Measurements from ENCODE around the gene OSBPL1A.

Gene OSBPL1A

GRCh38 chr18:24341361-24341760 is 56.3 kb downstream of the OSBPL1A start:
- DNase-seq (ENCODE audit: low read depth) = no peak

GRCh38 chr18:24333084-24333483 is 64.5 kb downstream of the OSBPL1A start:
- DNase-seq (ENCODE audit: low read depth) = no peak

- no peak for DNase-seq (ENCODE audit: low read depth)
Measured at GRCh38 chr18:24326211-24326610, 71.4 kb downstream of the OSBPL1A start.

GRCh38 chr18:24322584-24323136 is 75.0 kb downstream of the OSBPL1A start:
- no peak for DNase-seq (ENCODE audit: low read depth)

GRCh38 chr18:24321071-24321470 is 76.6 kb downstream of the OSBPL1A start:
- DNase-seq (ENCODE audit: low read depth) = no peak

- no peak for DNase-seq (ENCODE audit: low read depth)
Measured at GRCh38 chr18:24319757-24320156, 77.9 kb downstream of the OSBPL1A start.

- no peak for DNase-seq (ENCODE audit: low read depth)
Measured at GRCh38 chr18:24317370-24317769, 80.3 kb downstream of the OSBPL1A start.

- no peak for DNase-seq (ENCODE audit: low read depth)
Measured at GRCh38 chr18:24315170-24315569, 82.5 kb downstream of the OSBPL1A start.

- DNase-seq (ENCODE audit: low read depth) = no peak
Measured at GRCh38 chr18:24306201-24306600, 91.4 kb downstream of the OSBPL1A start.

- DNase-seq (ENCODE audit: low read depth) = no peak
Measured at GRCh38 chr18:24300703-24301102, 96.9 kb downstream of the OSBPL1A start.

- no peak for DNase-seq (ENCODE audit: low read depth)
Measured at GRCh38 chr18:24296276-24296675, 101.3 kb downstream of the OSBPL1A start.

- DNase-seq (ENCODE audit: low read depth) = no peak
Measured at GRCh38 chr18:24293254-24293653, 104.4 kb downstream of the OSBPL1A start.

- DNase-seq (ENCODE audit: low read depth) = no peak
Measured at GRCh38 chr18:24278591-24278990, 119.0 kb downstream of the OSBPL1A start.

GRCh38 chr18:24277516-24278195 is 120.0 kb downstream of the OSBPL1A start:
- no peak for DNase-seq (ENCODE audit: low read depth)

GRCh38 chr18:24276994-24277393 is 120.6 kb downstream of the OSBPL1A start:
- no peak for DNase-seq (ENCODE audit: low read depth)

GRCh38 chr18:24274837-24275236 is 122.8 kb downstream of the OSBPL1A start:
- DNase-seq (ENCODE audit: low read depth) = no peak

GRCh38 chr18:24273596-24273995 is 124.0 kb downstream of the OSBPL1A start:
- no peak for DNase-seq (ENCODE audit: low read depth)

GRCh38 chr18:24272229-24272525 is 125.4 kb downstream of the OSBPL1A start:
- no peak for DNase-seq (ENCODE audit: low read depth)

GRCh38 chr18:24271381-24272228 is 126.0 kb downstream of the OSBPL1A start:
- DNase-seq (ENCODE audit: low read depth) = no peak

- DNase-seq (ENCODE audit: low read depth) = no peak
Measured at GRCh38 chr18:24270937-24271380, 126.7 kb downstream of the OSBPL1A start.

GRCh38 chr18:24270358-24270936 is 127.2 kb downstream of the OSBPL1A start:
- no peak for DNase-seq (ENCODE audit: low read depth)

- DNase-seq (ENCODE audit: low read depth) = no peak
Measured at GRCh38 chr18:24268784-24269550, 128.7 kb downstream of the OSBPL1A start.
